Chondrocyte (in vitro differentiated cells): Measurements from ENCODE around the gene USH2A. TPM values are rescaled to one million over a fixed set of nuclear protein-coding genes. Genes with fewer than 3 reads are reported as not detected.

Experiments
- DNase-seq: peaks from one replicate; pipeline ENCODE4 v3.0.0; 2021; ENCODE audit warnings: mixed read lengths, low spot score
- H3K27ac Mint-ChIP-seq: one replicate; pipeline ENCODE4 v1.8.0; 2021; ENCODE audit warnings: mild to moderate bottlenecking, moderate library complexity, mixed read lengths; ENCODE audit not compliant: unreplicated experiment
- H3K27me3 Mint-ChIP-seq: 2 replicates; pipeline ENCODE4 v1.8.0; 2021; ENCODE audit warnings: low read depth, mixed read lengths
- H3K36me3 Mint-ChIP-seq: 2 replicates; pipeline ENCODE4 v1.8.0; 2021; ENCODE audit warnings: low read depth, mixed read lengths
- H3K4me1 Mint-ChIP-seq: 2 replicates; pipeline ENCODE4 v1.8.0; 2021; ENCODE audit warnings: low read depth, mild to moderate bottlenecking, mixed read lengths
- H3K4me3 Mint-ChIP-seq: one replicate; pipeline ENCODE4 v1.8.0; 2021; ENCODE audit warnings: mild to moderate bottlenecking, moderate library complexity, mixed read lengths; ENCODE audit not compliant: unreplicated experiment
- H3K9me3 Mint-ChIP-seq: 2 replicates; pipeline ENCODE4 v1.8.0; 2021; ENCODE audit warnings: low read depth, mixed read lengths
- total RNA-seq: library from RNA; stranded (reverse); gene quantifications from 3 replicates; pipeline ENCODE4 v1.2.1, GENCODE V29; 2021
- TF ChIP-seq, protein P1 (sequence below): fragments of 200-600 bp; sonication (generic); IDR thresholded peaks from 2 replicates; pipeline ENCODE4 v1.5.0; 2021; ENCODE audit warnings: antibody characterized with exemption, mild to moderate bottlenecking, moderate library complexity

The USH2A gene
- total RNA-seq, 1 donor from 2014 or later, result not detected

DNA sequence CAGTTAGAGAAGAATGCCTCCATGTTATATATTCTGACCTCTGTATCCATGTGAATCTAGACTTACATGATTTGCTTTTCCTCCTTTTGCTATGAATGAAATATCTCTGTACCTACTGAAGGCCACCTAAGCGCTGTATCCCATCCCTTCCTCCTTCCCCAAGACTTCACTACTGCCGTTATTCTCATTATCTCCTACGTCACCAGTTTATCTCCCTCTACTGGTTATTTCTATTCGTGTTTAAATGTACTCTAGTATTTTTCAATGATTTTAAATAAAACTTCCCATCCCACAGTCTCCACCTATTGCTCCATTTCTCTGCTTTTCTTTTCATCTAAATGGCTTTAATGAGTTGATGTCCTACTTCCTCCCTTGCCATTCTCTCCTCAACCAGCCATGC, 746.1 kb downstream of the USH2A start:
- no peak for DNase-seq
- Mint-ChIP-seq H3K27me3 (peaks cover 5% of the 10 kb centered on the region), H3K9me3 (no peaks in the 10 kb centered on the region), H3K4me1 (no peaks in the 10 kb centered on the region), H3K27ac (no peak overlapping the region), H3K4me3 (no peak overlapping the region), H3K36me3 (peaks cover 2% of the 10 kb centered on the region)
- TF ChIP-seq, protein P1, sequence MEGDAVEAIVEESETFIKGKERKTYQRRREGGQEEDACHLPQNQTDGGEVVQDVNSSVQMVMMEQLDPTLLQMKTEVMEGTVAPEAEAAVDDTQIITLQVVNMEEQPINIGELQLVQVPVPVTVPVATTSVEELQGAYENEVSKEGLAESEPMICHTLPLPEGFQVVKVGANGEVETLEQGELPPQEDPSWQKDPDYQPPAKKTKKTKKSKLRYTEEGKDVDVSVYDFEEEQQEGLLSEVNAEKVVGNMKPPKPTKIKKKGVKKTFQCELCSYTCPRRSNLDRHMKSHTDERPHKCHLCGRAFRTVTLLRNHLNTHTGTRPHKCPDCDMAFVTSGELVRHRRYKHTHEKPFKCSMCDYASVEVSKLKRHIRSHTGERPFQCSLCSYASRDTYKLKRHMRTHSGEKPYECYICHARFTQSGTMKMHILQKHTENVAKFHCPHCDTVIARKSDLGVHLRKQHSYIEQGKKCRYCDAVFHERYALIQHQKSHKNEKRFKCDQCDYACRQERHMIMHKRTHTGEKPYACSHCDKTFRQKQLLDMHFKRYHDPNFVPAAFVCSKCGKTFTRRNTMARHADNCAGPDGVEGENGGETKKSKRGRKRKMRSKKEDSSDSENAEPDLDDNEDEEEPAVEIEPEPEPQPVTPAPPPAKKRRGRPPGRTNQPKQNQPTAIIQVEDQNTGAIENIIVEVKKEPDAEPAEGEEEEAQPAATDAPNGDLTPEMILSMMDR, result peak; percentile 14

DNA sequence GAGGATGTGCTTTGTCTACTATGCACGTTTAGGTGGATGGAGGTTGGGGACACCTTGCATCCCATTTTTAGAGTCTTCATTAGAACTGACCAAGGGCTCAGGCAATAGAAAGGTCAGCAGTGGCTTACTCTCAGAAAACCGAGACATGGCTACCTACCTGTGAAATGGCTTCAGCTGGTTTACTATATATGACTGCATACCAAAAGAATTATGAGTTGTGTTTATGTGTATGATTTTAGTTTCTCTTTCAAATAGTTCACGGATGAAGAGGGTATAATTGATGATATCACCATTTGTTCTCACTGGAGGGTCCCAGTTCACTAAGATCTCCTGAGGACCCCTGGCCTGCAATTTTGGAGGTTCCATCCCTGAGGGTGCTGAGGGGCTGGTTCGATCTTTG, 749.3 kb downstream of the USH2A start:
- Mint-ChIP-seq H3K9me3 (no peaks in the 10 kb centered on the region), H3K4me3 (no peak overlapping the region), H3K36me3 (peaks cover 2% of the 10 kb centered on the region), H3K27ac (no peak overlapping the region), H3K4me1 (peaks cover 9% of the 10 kb centered on the region), H3K27me3 (peaks cover 12% of the 10 kb centered on the region)
- TF ChIP-seq, protein P1, result no peak
- no peak for DNase-seq

DNA sequence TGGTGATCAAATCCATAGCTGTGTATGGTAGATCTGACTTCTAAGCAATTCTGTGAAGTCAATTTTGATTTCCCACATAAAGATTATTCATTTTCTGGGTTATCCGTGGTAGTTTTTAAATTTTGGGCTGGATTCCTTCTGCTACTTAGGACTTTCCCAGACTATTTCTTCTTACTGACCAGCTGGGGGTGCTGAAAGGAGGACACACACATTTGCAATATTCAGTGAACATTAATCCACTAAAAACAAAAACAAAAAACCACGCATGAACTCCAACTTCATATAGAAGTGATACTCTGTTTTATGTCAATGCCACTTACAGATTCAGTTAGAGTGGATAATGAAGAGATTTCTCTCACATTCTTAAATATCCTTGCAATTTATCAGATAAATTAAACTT, 750.8 kb downstream of the USH2A start:
- Mint-ChIP-seq H3K4me3 (no peak overlapping the region), H3K27me3 (peaks cover 12% of the 10 kb centered on the region), H3K36me3 (peaks cover 2% of the 10 kb centered on the region), H3K4me1 (peaks cover 9% of the 10 kb centered on the region), H3K27ac (no peak overlapping the region), H3K9me3 (no peaks in the 10 kb centered on the region)
- DNase-seq, result no peak
- TF ChIP-seq, protein P1, result no peak

DNA sequence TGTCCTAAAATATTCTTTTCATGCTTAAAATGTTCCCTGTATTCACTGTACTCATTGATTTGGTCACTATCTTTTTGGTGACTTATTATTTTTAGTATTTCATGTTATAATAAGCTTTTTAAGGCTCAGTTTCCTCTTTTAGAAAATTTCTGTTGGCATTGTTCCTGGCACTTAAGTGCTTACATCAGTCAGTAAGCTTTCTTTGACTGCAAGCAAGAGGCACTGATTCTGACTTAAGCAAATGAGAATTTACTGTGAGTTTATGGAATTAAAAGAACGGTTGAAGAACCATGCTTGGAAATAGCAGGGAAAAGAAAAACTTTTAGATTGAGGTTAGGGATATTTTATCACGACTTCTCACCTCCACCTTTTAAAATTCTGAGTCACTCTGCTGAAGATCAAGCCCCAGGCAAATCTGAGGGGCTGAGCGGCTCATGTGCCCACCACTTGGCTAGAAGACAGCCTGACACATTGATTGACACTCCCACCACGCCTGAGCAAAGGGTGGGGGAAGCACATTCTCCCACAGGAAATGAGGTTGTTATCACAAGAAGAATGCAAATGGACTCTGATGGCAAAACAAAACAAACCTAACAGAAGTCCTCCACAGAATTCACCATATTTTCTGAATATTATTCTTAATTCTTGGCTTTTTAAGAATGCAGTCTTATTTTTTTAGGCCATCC, 753.3 kb downstream of the USH2A start:
- no peak for DNase-seq
- Mint-ChIP-seq H3K27me3 (peaks cover 14% of the 10 kb centered on the region), H3K27ac (peak overlapping the region; percentile 73), H3K4me3 (no peak overlapping the region), H3K4me1 (peaks cover 9% of the 10 kb centered on the region), H3K9me3 (no peaks in the 10 kb centered on the region), H3K36me3 (peaks cover 2% of the 10 kb centered on the region)
- TF ChIP-seq, protein P1, result no peak

DNA sequence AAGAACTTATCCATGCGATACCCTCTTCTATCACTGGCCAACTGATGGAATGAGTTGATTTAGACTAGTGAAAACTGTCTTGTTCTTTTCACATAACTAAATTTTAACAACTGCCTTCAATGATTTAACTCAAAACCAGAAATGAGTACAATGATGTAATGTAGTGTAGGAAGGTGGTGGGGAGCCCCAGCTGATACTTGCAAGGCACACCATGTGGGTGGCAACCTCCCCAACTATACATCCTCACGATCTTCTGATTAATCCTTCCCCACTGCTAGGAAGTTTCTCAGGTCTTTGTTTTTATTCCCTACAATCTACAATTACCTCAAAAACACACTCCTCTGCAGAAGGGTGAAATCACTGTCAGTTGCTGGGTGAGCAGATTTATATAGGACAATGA, 755.5 kb downstream of the USH2A start:
- H3K36me3 Mint-ChIP-seq, result peaks cover 2% of the 10 kb centered on the region
- H3K27ac Mint-ChIP-seq, result no peak overlapping the region
- no peak overlapping the region for H3K4me3 Mint-ChIP-seq
- peaks cover 9% of the 10 kb centered on the region for H3K4me1 Mint-ChIP-seq
- peaks cover 16% of the 10 kb centered on the region for H3K27me3 Mint-ChIP-seq
- DNase-seq, result no peak
- H3K9me3 Mint-ChIP-seq, result no peaks in the 10 kb centered on the region
- TF ChIP-seq, protein P1, result no peak
